Astrocyte (in vitro differentiated cells and primary cell): ENCODE results near the gene LINGO3. TPM values are rescaled to one million over a fixed set of nuclear protein-coding genes. Genes with fewer than 3 reads are reported as not detected.

Experiments used
- DNase-seq: peaks from one replicate; pipeline ENCODE4 v3.0.0-alpha.2; 2010; ENCODE audit warnings: low read depth
- FAIRE-seq: peaks from 2 replicates; lab custom pipeline; 2011; peaks lifted over from hg19 to GRCh38; lab: Jason Lieb, UNC
- H2AFZ ChIP-seq: 2 replicates; pipeline ENCODE4 v1.6.0; 2012; ENCODE audit warnings: low read depth, low read length, inconsistent platforms
- H3K27ac ChIP-seq: 2 replicates; pipeline ENCODE4 v1.5.1; 2011; ENCODE audit warnings: low read depth, low read length, inconsistent platforms
- H3K27me3 ChIP-seq: 2 replicates; pipeline ENCODE4 v1.6.0; 2011; ENCODE audit warnings: low read length, inconsistent platforms; ENCODE audit not compliant: insufficient read depth
- H3K36me3 ChIP-seq: 2 replicates; pipeline ENCODE4 v1.5.1; 2011; ENCODE audit warnings: low read length, inconsistent platforms; ENCODE audit not compliant: insufficient read depth
- H3K4me1 ChIP-seq: 2 replicates; pipeline ENCODE4 v1.5.1; 2011; ENCODE audit warnings: low read length, inconsistent platforms; ENCODE audit not compliant: insufficient read depth
- H3K4me2 ChIP-seq: 2 replicates; pipeline ENCODE4 v1.6.0; 2012; ENCODE audit warnings: low read length, inconsistent platforms
- H3K4me3 ChIP-seq: 2 replicates; pipeline ENCODE4 v1.5.1; 2011; ENCODE audit warnings: low read depth, mild to moderate bottlenecking, low read length, inconsistent platforms; ENCODE audit not compliant: insufficient read depth
- H3K79me2 ChIP-seq: 2 replicates; pipeline ENCODE4 v1.6.0; 2012; ENCODE audit warnings: mild to moderate bottlenecking, low read length, inconsistent platforms; ENCODE audit not compliant: insufficient read depth
- H3K9ac ChIP-seq: 2 replicates; pipeline ENCODE4 v1.6.0; 2012; ENCODE audit warnings: mild to moderate bottlenecking, low read length, inconsistent platforms
- H3K9me3 ChIP-seq: 2 replicates; pipeline ENCODE4 v1.5.1; 2012; ENCODE audit warnings: low read depth, mild to moderate bottlenecking, low read length, inconsistent platforms; ENCODE audit not compliant: insufficient read depth
- H4K20me1 ChIP-seq: 2 replicates; pipeline ENCODE4 v1.6.0; 2012; ENCODE audit warnings: low read length, inconsistent platforms; ENCODE audit not compliant: insufficient read depth
- H3K27ac Mint-ChIP-seq: one replicate; pipeline ENCODE4 v1.8.0; 2021; ENCODE audit warnings: mild to moderate bottlenecking, mixed read lengths; ENCODE audit not compliant: unreplicated experiment
- H3K27me3 Mint-ChIP-seq: one replicate; pipeline ENCODE4 v1.8.0; 2021; ENCODE audit warnings: low read depth, mixed read lengths; ENCODE audit not compliant: unreplicated experiment
- H3K36me3 Mint-ChIP-seq: one replicate; pipeline ENCODE4 v1.8.0; 2021; ENCODE audit warnings: low read depth, mixed read lengths; ENCODE audit not compliant: unreplicated experiment
- H3K4me1 Mint-ChIP-seq: one replicate; pipeline ENCODE4 v1.8.0; 2021; ENCODE audit warnings: low read depth, mixed read lengths; ENCODE audit not compliant: unreplicated experiment
- H3K4me3 Mint-ChIP-seq: one replicate; pipeline ENCODE4 v1.8.0; 2021; ENCODE audit warnings: mild to moderate bottlenecking, moderate library complexity, mixed read lengths; ENCODE audit not compliant: unreplicated experiment
- H3K9me3 Mint-ChIP-seq: one replicate; pipeline ENCODE4 v1.8.0; 2021; ENCODE audit warnings: mild to moderate bottlenecking, mixed read lengths; ENCODE audit not compliant: unreplicated experiment
- EZH2 ChIP-seq: IDR thresholded peaks from 2 replicates; pipeline ENCODE4 v1.6.1; 2012; ENCODE audit warnings: mild to moderate bottlenecking, low read length, inconsistent platforms; ENCODE audit not compliant: insufficient read depth
- total RNA-seq: library from RNA; stranded (reverse); gene quantifications from 2 replicates; pipeline ENCODE4 v1.2.1, GENCODE V29; 2021
- TF ChIP-seq, protein P1 (sequence below): IDR thresholded peaks from 2 replicates; pipeline ENCODE4 v1.5.1; 2011; ENCODE audit warnings: low read depth, mild to moderate bottlenecking, inconsistent platforms, low read length, moderate library complexity; ENCODE audit not compliant: insufficient read depth

LINGO3 gene
- total RNA-seq, 1 donor from 2014 or later, result not detected

DNA sequence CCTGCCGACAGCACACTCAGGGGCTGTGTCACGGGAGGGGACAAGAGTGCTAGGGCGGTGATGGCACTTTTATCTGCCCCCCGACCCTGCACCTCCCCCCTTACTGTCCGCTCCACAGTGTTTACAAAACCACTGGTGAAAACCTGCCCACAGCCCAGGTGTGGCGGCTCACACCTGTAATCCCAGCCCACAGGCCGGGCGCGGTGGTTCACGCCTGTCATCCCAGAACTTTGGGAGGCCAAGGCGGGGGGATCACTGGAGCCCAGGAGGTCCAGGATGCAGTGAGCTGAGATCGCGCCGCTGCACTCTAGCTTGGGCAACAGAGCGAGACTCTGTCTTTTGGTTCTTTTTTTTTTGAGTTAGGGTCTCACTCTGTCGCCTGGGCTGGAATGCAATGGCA lies 11.8 kb downstream of the LINGO3 start:
- Histone ChIP-seq H3K27ac (no peak overlapping the region), H3K27me3 (peaks cover 25% of the 10 kb centered on the region), H3K79me2 (no peaks in the 10 kb centered on the region), H3K4me3 (no peak overlapping the region), H4K20me1 (peaks cover 4% of the 10 kb centered on the region), H3K4me2 (no peak overlapping the region), H3K9ac (no peak overlapping the region), H3K4me1 (peaks cover 9% of the 10 kb centered on the region), H3K9me3 (no peaks in the 10 kb centered on the region), H2AFZ (no peak overlapping the region), H3K36me3 (no peaks in the 10 kb centered on the region)
- DNase-seq (no peak), FAIRE-seq (no peak)
- no peaks in the 10 kb centered on the region for H3K36me3 Mint-ChIP-seq
- peaks cover 35% of the 10 kb centered on the region for H3K27me3 Mint-ChIP-seq
- TF ChIP-seq EZH2, result no peak
- TF ChIP-seq, protein P1, sequence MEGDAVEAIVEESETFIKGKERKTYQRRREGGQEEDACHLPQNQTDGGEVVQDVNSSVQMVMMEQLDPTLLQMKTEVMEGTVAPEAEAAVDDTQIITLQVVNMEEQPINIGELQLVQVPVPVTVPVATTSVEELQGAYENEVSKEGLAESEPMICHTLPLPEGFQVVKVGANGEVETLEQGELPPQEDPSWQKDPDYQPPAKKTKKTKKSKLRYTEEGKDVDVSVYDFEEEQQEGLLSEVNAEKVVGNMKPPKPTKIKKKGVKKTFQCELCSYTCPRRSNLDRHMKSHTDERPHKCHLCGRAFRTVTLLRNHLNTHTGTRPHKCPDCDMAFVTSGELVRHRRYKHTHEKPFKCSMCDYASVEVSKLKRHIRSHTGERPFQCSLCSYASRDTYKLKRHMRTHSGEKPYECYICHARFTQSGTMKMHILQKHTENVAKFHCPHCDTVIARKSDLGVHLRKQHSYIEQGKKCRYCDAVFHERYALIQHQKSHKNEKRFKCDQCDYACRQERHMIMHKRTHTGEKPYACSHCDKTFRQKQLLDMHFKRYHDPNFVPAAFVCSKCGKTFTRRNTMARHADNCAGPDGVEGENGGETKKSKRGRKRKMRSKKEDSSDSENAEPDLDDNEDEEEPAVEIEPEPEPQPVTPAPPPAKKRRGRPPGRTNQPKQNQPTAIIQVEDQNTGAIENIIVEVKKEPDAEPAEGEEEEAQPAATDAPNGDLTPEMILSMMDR, result no peak
- H3K4me1 Mint-ChIP-seq, result no peaks in the 10 kb centered on the region
- no peak overlapping the region for H3K27ac Mint-ChIP-seq
- H3K4me3 Mint-ChIP-seq, result no peak overlapping the region
- H3K9me3 Mint-ChIP-seq, result no peaks in the 10 kb centered on the region

DNA sequence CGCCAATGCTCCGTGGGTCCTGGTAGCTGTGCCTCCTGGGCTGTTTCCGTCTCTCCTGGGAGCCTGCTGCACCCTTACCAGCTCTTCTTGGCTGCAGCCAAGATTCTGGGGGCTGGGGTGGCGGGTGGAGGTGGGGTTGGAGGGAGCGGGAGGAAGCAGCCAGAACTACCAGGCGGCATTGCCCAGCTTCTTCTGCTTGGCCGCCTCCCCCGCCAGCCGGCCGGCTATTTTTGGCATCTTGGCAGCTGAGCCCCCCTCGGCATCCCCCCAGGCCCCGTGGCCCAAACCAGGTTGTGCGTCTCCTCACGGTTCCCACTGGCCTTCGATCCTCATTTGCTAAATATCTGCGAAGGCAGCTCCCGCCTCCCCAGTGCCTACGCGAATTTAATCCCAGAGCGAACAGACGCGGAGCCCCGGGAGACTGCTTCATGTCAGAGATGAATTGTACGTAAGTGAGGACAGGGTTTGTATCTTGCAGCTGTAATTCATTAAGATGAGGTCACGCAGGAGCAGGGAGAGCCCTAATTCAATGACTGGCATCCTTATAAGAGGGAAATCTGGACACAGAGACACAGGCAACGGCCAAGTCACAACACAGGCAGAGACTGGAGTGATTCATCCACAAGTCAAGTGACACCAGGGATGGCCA lies 13.1 kb downstream of the LINGO3 start:
- no peaks in the 10 kb centered on the region for H3K36me3 Mint-ChIP-seq
- no peak overlapping the region for H3K4me3 ChIP-seq
- H3K9me3 Mint-ChIP-seq, result no peaks in the 10 kb centered on the region
- H3K9me3 ChIP-seq, result no peaks in the 10 kb centered on the region
- no peaks in the 10 kb centered on the region for H3K36me3 ChIP-seq
- H4K20me1 ChIP-seq, result peaks cover 11% of the 10 kb centered on the region
- H2AFZ ChIP-seq, result peak overlapping the region; percentile 32
- H3K4me3 Mint-ChIP-seq, result no peak overlapping the region
- H3K27me3 ChIP-seq, result peaks cover 35% of the 10 kb centered on the region
- H3K4me1 Mint-ChIP-seq, result no peaks in the 10 kb centered on the region
- no peaks in the 10 kb centered on the region for H3K79me2 ChIP-seq
- no peak overlapping the region for H3K27ac ChIP-seq
- peak; percentile 47 for DNase-seq
- H3K4me2 ChIP-seq, result peak overlapping the region; percentile 77
- H3K4me1 ChIP-seq, result peaks cover 14% of the 10 kb centered on the region
- peaks cover 32% of the 10 kb centered on the region for H3K27me3 Mint-ChIP-seq
- TF ChIP-seq, protein P1, result no peak
- no peak for TF ChIP-seq EZH2
- H3K27ac Mint-ChIP-seq, result no peak overlapping the region
- H3K9ac ChIP-seq, result no peak overlapping the region
- no peak for FAIRE-seq

DNA sequence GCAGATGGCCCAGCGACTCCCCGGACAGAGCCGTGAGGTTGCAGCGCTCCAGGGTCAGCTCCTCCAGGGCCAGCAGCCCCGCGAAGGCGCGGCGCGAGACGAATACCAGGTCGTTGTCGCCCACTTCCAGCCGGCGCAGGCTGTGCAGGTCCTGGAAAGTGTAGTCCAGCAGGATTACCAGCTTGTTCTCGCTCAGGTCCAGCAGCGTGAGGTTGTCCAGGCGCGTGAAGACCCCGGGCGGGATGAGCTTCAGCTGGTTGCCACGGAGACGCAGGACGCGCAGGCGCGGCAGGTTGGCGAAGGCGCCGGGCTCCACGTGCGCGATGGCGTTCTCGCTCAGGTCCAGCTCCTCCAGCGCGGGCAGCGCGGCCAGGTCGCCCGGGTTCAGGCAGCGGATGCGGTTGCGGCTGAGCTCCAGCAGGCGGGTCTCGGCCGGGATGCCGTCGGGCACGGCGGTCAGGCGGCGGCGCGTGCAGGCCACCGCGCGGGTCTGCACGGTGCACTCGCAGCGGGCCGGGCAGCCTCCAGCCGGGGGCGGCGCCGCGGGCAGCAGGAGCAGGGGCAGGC lies 16.7 kb downstream of the LINGO3 start:
- H3K9ac ChIP-seq, result no peak overlapping the region
- H3K9me3 ChIP-seq, result no peaks in the 10 kb centered on the region
- H3K36me3 ChIP-seq, result no peaks in the 10 kb centered on the region
- H3K36me3 Mint-ChIP-seq, result peaks cover 4% of the 10 kb centered on the region
- TF ChIP-seq EZH2, result peak; percentile 64
- TF ChIP-seq, protein P1, result no peak
- no peak for DNase-seq
- no peak for FAIRE-seq
- no peak overlapping the region for H3K4me3 Mint-ChIP-seq
- no peaks in the 10 kb centered on the region for H3K4me1 Mint-ChIP-seq
- peaks cover 42% of the 10 kb centered on the region for H4K20me1 ChIP-seq
- H3K9me3 Mint-ChIP-seq, result no peaks in the 10 kb centered on the region
- H3K27me3 ChIP-seq, result peaks cover 54% of the 10 kb centered on the region
- no peaks in the 10 kb centered on the region for H3K79me2 ChIP-seq
- peaks cover 62% of the 10 kb centered on the region for H3K27me3 Mint-ChIP-seq
- no peak overlapping the region for H3K27ac ChIP-seq
- peak overlapping the region; percentile 5 for H3K4me3 ChIP-seq
- H3K4me1 ChIP-seq, result peaks cover 15% of the 10 kb centered on the region
- no peak overlapping the region for H3K27ac Mint-ChIP-seq
- peak overlapping the region; percentile 34 for H2AFZ ChIP-seq
- peak overlapping the region; percentile 69 for H3K4me2 ChIP-seq
